Calu3 (cell line): ENCODE data around the gene SEMA4G. TPM values are rescaled to one million over a fixed set of nuclear protein-coding genes. Genes with fewer than 3 reads are reported as not detected.

Experiments
- Bru-seq: library from RNA; stranded (reverse); fragments of 400-500 nt; gene quantifications from one replicate; lab custom pipeline; 2021; lab: Mats Ljungman, UMichigan
- BruChase-seq, 2 experiments: library from RNA; stranded (reverse); fragments of 400-500 nt; gene quantifications; one replicate each; lab custom pipeline; 2021; lab: Mats Ljungman, UMichigan
- BruUV-seq: library from RNA; stranded (reverse); fragments of 400-500 nt; replicated peaks from 2 replicates; lab custom pipeline; 2021; lab: Mats Ljungman, UMichigan
- CTCF ChIA-PET: fragments of 300-600 bp; sonication (Branson Sonifier 250); formaldehyde crosslinking; loops from one replicate; lab custom pipeline; 2022; ENCODE audit warnings: antibody characterized with exemption; lab: Charles Lee
- DNase-seq: peaks from one replicate; pipeline ENCODE4 v3.0.0; 2022
- H3K27ac Mint-ChIP-seq: one replicate; pipeline ENCODE4 v1.8.0; 2022; ENCODE audit warnings: mixed read lengths; ENCODE audit not compliant: unreplicated experiment
- H3K27me3 Mint-ChIP-seq: one replicate; pipeline ENCODE4 v1.8.0; 2022; ENCODE audit warnings: mixed read lengths; ENCODE audit not compliant: unreplicated experiment
- H3K36me3 Mint-ChIP-seq: one replicate; pipeline ENCODE4 v1.8.0; 2022; ENCODE audit warnings: mild to moderate bottlenecking, moderate library complexity, mixed read lengths; ENCODE audit not compliant: insufficient read depth, unreplicated experiment
- H3K4me1 Mint-ChIP-seq: one replicate; pipeline ENCODE4 v1.8.0; 2022; ENCODE audit warnings: mild to moderate bottlenecking, low read depth, mixed read lengths; ENCODE audit not compliant: unreplicated experiment
- H3K4me3 Mint-ChIP-seq: one replicate; pipeline ENCODE4 v1.8.0; 2022; ENCODE audit warnings: mild to moderate bottlenecking, low read depth, moderate library complexity, mixed read lengths; ENCODE audit not compliant: unreplicated experiment
- H3K9me3 Mint-ChIP-seq: one replicate; pipeline ENCODE4 v1.8.0; 2022; ENCODE audit warnings: low read depth, mixed read lengths; ENCODE audit not compliant: unreplicated experiment
- intact Hi-C: fragments of 100-400 bp; cut with micrococcal nuclease; formaldehyde crosslinking; loops from one replicate; pipeline ENCODE4 v1.10.0; 2022; ENCODE audit not compliant: unreplicated experiment
- long read RNA-seq: library from polyadenylated mRNA; stranded (forward); transcript quantifications from one replicate; pipeline ENCODE4 v2.0.0, GENCODE V29; 2022
- total RNA-seq: library from RNA; stranded (reverse); gene quantifications from 2 replicates; pipeline ENCODE4 v1.2.3, GENCODE V29; 2022
- TF ChIP-seq, protein P1 (sequence below): fragments of 200-600 bp; IDR thresholded peaks from one replicate; pipeline ENCODE4 v1.8.0; 2022; ENCODE audit warnings: antibody characterized with exemption; ENCODE audit not compliant: unreplicated experiment

Gene SEMA4G
- 15.9 and 20.6 TPM in 2 replicates for total RNA-seq
- Bru-seq, nascent RNA: percentile 43 among the genes with signal in this experiment
- percentile 49 among the genes with signal in this experiment for BruChase-seq, experiment 1, labeled RNA remaining after a 6-hour chase
- BruChase-seq, experiment 2, labeled RNA remaining after a 2-hour chase: percentile 48 among the genes with signal in this experiment
- long read RNA-seq, full-length matches to known transcripts: 3 of 7 reads
- long read RNA-seq, partial matches to known transcripts: 1 of 7 reads
- long read RNA-seq, other reads (novel, unspliced or antisense): 3 of 7 reads

GRCh38 chr10:100969187-100970075 lies at the start of gene SEMA4G:
SEMA4G (plus strand) TSS chr10:100969504; CDS start chr10:100972913, 3,409 bp downstream.
- Mint-ChIP-seq H3K27me3 (no peaks in the 10 kb centered on the region), H3K4me3 (peak within 1 kb of the TSS; percentile 80), H3K9me3 (no peaks in the 10 kb centered on the region), H3K4me1 (peaks cover 19% of the 10 kb centered on the region), H3K36me3 (peaks cover 24% of the 10 kb centered on the region), H3K27ac (peak within 1 kb of the TSS; percentile 57)
- no TSS peak for BruUV-seq
- intact Hi-C loops: loop anchor here (5.0 kb wide), 1 partner anchor 43 kb away; no protein-coding TSS in a partner anchor
- peak; percentile 58 for DNase-seq
- TF ChIP-seq, protein P1, sequence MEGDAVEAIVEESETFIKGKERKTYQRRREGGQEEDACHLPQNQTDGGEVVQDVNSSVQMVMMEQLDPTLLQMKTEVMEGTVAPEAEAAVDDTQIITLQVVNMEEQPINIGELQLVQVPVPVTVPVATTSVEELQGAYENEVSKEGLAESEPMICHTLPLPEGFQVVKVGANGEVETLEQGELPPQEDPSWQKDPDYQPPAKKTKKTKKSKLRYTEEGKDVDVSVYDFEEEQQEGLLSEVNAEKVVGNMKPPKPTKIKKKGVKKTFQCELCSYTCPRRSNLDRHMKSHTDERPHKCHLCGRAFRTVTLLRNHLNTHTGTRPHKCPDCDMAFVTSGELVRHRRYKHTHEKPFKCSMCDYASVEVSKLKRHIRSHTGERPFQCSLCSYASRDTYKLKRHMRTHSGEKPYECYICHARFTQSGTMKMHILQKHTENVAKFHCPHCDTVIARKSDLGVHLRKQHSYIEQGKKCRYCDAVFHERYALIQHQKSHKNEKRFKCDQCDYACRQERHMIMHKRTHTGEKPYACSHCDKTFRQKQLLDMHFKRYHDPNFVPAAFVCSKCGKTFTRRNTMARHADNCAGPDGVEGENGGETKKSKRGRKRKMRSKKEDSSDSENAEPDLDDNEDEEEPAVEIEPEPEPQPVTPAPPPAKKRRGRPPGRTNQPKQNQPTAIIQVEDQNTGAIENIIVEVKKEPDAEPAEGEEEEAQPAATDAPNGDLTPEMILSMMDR: peak; percentile 81
- CTCF ChIA-PET: interaction anchor here (0.6 to 1.6 kb wide), 5 partner anchors 18 to 50 kb away, joined by 3 to 5 read pairs (median 3); partner anchors contain the start of genes MRPL43 and TWNK

- Mint-ChIP-seq H3K36me3 (peaks cover 15% of the 10 kb centered on the region), H3K9me3 (no peaks in the 10 kb centered on the region), H3K27ac (peak overlapping the region; percentile 58), H3K27me3 (no peaks in the 10 kb centered on the region), H3K4me3 (no peak overlapping the region), H3K4me1 (peaks cover 20% of the 10 kb centered on the region)
- CTCF ChIA-PET: interaction anchor here (0.8 to 1.0 kb wide), 2 partner anchors 29 to 369 kb away, joined by 3 read pairs; no protein-coding TSS in a partner anchor
- DNase-seq: no peak
- intact Hi-C loops: no loop called here
- BruUV-seq: no TSS peak
- TF ChIP-seq, protein P1: no peak
These were observed 45.7 kb upstream of the SEMA4G start for GRCh38 chr10:100923580-100923979.

DNA sequence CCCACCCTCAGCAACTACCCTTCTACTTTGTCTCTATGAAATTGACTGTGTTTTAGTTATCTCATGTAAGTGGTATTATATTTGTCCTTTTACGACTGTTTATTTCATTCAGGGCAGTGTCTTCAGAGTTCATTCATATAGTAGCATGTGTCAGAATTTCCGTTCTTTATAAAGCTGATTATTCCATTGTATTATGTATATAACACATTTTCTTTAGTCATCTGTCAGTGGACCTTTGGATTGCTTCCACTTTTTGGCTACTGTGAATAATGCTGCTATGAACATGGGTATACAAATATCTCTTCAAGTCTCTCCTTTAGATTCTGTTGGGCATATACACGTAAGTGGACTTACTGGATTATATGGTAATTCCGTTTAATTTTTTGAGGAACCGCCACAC lies 42.0 kb upstream of the SEMA4G start:
- no peak for DNase-seq
- Mint-ChIP-seq H3K36me3 (peaks cover 27% of the 10 kb centered on the region), H3K4me3 (no peak overlapping the region), H3K27me3 (no peaks in the 10 kb centered on the region), H3K27ac (no peak overlapping the region), H3K4me1 (peaks cover 20% of the 10 kb centered on the region), H3K9me3 (no peaks in the 10 kb centered on the region)
- intact Hi-C loops: no loop called here
- CTCF ChIA-PET: no interaction called here
- TF ChIP-seq, protein P1: no peak
- no TSS peak for BruUV-seq

DNA sequence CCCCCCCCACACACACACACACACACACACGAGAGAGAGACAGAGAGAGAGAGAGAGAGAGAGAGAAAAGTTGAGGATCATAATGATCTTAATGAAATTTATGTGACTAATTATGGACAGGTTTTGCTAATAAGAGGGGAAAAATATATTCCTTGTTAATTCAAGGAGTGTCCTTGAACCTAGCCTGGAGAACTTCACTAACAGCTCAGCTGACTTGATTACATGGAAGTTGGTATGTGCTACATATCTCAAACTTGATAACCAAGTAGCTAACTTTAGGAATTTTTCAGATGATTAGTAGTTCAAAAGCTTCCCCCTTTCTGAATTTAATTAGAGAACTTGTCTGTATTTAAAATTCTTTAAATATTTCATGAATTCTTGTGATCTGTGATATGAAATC lies 41.3 kb upstream of the SEMA4G start:
- CTCF ChIA-PET: no interaction called here
- peaks cover 27% of the 10 kb centered on the region for H3K36me3 Mint-ChIP-seq
- H3K9me3 Mint-ChIP-seq: no peaks in the 10 kb centered on the region
- H3K27me3 Mint-ChIP-seq: no peaks in the 10 kb centered on the region
- no peak for DNase-seq
- no TSS peak for BruUV-seq
- intact Hi-C loops: no loop called here
- H3K4me3 Mint-ChIP-seq: no peak overlapping the region
- H3K27ac Mint-ChIP-seq: no peak overlapping the region
- H3K4me1 Mint-ChIP-seq: peaks cover 18% of the 10 kb centered on the region
- TF ChIP-seq, protein P1: no peak
